Kidney epithelial cell (primary cell): Measurements from ENCODE around the gene BARHL1. TPM values are rescaled to one million over a fixed set of nuclear protein-coding genes. Genes with fewer than 3 reads are reported as not detected.

Source experiments
- DNase-seq: peaks from one replicate; pipeline ENCODE4 v3.0.0-alpha.2; 2010; ENCODE audit warnings: low read depth
- H3K27me3 ChIP-seq: 2 replicates; pipeline ENCODE4 v1.6.0; 2011; ENCODE audit warnings: low read length; ENCODE audit not compliant: control insufficient read depth, insufficient read depth
- H3K36me3 ChIP-seq: 2 replicates; pipeline ENCODE4 v1.5.1; 2011; ENCODE audit warnings: low read length; ENCODE audit not compliant: control insufficient read depth, insufficient read depth
- H3K4me3 ChIP-seq: 2 replicates; pipeline ENCODE4 v1.5.1; 2011; ENCODE audit warnings: low read depth, mild to moderate bottlenecking, control low read depth, low read length
- total RNA-seq: library from RNA; depleted of rRNA; stranded (reverse); fragments of >200 nt; gene quantifications from 2 replicates; pipeline ENCODE4 v1.2.3, GENCODE V29; 2015
- TF ChIP-seq, protein P1 (sequence below): IDR thresholded peaks from 2 replicates; pipeline ENCODE4 v1.5.1; 2011; ENCODE audit warnings: mild to moderate bottlenecking, moderate library complexity, low read length, control low read depth, inconsistent platforms; ENCODE audit not compliant: insufficient read depth, poor library complexity, severe bottlenecking

BARHL1 gene
- total RNA-seq: not detected in 2 replicates

DNA sequence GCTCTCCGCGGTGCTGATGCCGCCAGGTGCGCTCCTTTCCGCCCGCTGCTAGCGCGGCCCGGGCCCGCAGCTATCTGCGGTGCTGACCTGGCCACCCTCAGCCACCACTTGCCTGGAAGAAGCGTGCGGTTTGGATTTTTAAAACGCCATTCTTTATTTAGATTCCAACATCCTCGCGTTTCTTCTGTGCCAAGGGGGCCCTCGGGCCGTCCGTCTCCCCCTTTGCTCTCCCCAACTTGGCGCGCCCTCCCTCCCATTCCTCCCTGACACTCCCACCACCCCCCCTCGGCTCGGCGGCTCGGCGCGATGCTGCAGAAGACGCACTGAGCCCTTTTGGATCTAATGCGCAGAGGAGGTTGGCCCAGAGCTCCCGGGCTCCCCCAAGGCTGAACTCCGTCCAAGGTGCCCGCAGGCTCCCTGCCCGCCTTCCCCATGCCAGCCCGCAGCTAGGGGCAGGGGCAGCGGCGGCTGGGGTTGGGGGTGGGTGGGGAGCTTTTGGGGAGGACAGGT, at the start of gene BARHL1:
Gene BARHL1 (plus strand): TSS at position 331 of the 510 bp plus-strand sequence. CDS start 192 bp downstream, outside the sequence.
- Histone ChIP-seq H3K27me3 (peaks cover 96% of the 10 kb centered on the region), H3K4me3 (no peak within 1 kb of the TSS), H3K36me3 (no peaks in the 10 kb centered on the region)
- TF ChIP-seq, protein P1, sequence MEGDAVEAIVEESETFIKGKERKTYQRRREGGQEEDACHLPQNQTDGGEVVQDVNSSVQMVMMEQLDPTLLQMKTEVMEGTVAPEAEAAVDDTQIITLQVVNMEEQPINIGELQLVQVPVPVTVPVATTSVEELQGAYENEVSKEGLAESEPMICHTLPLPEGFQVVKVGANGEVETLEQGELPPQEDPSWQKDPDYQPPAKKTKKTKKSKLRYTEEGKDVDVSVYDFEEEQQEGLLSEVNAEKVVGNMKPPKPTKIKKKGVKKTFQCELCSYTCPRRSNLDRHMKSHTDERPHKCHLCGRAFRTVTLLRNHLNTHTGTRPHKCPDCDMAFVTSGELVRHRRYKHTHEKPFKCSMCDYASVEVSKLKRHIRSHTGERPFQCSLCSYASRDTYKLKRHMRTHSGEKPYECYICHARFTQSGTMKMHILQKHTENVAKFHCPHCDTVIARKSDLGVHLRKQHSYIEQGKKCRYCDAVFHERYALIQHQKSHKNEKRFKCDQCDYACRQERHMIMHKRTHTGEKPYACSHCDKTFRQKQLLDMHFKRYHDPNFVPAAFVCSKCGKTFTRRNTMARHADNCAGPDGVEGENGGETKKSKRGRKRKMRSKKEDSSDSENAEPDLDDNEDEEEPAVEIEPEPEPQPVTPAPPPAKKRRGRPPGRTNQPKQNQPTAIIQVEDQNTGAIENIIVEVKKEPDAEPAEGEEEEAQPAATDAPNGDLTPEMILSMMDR: no peak
- no peak for DNase-seq

DNA sequence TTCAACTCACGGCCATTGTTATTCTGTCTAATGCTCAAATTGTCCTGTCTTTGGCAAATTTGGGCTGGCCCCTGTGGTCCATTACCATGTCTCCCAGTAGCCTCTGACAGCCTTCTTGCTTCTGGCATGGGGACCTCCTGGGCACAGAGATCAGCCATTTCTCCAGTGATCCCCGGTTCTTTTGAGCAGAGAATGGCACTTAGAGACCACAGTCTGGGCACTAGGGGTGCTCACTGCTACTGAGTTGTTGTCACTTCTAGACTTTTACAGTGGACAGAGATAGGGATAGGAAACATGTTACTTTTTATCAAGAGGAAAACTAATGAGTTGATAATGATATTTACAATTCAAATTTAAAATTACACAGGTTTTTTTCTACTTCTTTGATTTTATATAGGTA, 47.6 kb upstream of the BARHL1 start:
- no peak for DNase-seq
- TF ChIP-seq, protein P1: no peak
- Histone ChIP-seq H3K36me3 (no peaks in the 10 kb centered on the region), H3K4me3 (no peak overlapping the region), H3K27me3 (peaks cover 12% of the 10 kb centered on the region)

DNA sequence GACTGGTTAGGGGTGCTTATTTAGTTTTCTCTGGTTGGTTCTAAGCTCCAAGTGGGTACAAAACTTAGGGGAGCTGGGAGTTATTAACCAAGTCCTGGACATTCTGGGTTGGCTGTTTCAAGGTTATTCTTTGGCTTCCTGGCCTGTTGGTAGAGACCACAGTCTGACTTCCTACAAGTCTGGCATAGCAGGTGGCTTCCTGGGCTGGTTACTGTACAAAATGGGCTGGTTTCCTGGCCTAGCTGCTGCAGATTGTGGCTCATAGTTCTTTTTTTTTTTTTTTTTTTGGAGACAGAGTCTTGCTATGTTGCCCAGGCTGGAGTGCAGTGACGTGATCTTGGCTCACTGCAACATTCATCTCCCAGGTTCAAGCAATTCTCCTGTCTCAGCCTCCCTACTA, 46.3 kb upstream of the BARHL1 start:
- no peak overlapping the region for H3K4me3 ChIP-seq
- TF ChIP-seq, protein P1: no peak
- H3K36me3 ChIP-seq: no peaks in the 10 kb centered on the region
- DNase-seq: no peak
- H3K27me3 ChIP-seq: peaks cover 12% of the 10 kb centered on the region

DNA sequence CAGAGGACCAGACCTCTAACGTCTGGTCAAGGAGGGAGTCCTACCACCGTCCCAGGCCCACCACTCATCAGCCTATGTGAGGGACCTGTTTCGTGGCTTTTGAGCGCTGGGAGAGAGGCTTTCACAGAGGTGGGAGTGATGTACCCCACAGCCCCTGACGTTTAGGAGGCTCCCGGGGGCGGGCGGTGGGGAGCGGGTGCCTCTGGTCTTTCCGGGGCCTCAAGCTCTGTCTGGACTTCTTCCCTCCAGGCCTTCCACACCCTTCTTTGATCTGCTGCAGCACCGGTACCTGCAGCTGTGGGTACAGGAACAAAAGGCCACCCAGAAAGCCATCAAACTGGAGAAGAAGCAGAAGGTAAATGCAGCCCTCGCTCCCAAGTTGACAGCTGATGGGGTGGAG, 45.1 kb upstream of the BARHL1 start:
- H3K4me3 ChIP-seq: no peak overlapping the region
- peaks cover under 1% of the 10 kb centered on the region for H3K27me3 ChIP-seq
- TF ChIP-seq, protein P1: no peak
- DNase-seq: no peak
- H3K36me3 ChIP-seq: no peaks in the 10 kb centered on the region

DNA sequence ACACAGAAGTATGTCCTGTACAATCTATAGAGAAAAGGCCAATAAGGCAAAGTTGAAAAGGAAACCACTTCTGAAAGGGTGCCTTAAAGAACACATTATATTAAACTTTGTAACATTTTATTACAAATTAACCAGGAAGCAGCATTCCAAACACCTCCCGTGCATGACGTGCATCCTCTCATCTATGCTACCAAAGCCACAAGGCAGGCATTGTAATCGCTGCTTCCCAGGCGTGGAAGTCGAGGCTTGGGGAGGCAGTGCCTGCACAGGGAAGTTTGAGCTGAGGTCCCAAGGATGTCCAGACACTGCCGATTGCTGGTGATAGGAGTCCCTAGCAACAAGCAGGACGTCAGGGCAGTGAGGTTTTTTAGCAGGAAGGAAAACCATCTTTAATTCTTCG, 44.3 kb upstream of the BARHL1 start:
- H3K4me3 ChIP-seq: no peak overlapping the region
- peak; percentile 39 for DNase-seq
- TF ChIP-seq, protein P1: no peak
- no peaks in the 10 kb centered on the region for H3K36me3 ChIP-seq
- peaks cover 3% of the 10 kb centered on the region for H3K27me3 ChIP-seq

DNA sequence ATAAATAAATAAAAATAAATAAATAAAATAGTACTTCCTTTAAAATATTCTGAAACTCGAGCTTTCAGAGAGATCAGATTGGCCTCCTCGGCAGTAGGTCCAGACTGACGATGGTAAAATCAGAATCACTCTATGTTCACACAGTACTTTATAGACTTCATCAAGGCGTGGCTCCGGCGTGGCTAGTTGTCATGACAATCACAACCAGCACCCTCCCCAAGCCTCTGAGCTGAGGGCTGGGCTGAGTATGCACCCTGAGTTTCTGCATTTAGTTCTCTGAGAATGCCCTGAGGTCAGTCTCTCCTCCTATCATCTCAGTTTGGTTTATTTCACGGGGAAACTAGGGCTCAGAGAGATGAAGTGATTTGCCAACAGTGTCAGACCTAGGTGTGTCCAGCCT, 43.3 kb upstream of the BARHL1 start:
- TF ChIP-seq, protein P1: no peak
- Histone ChIP-seq H3K27me3 (peaks cover 8% of the 10 kb centered on the region), H3K4me3 (no peak overlapping the region), H3K36me3 (no peaks in the 10 kb centered on the region)
- no peak for DNase-seq
